Upper lobe of right lung (tissue), 1 donor: ENCODE measurements around the gene DCTN3. TPM values are rescaled to one million over a fixed set of nuclear protein-coding genes. Genes with fewer than 3 reads are reported as not detected.

Experiments used
- ATAC-seq: fragments of 200-7000 bp; cut with Tn5 transposase; one replicate; pipeline ENCODE4 v1.9.1; 2020; ENCODE audit warnings: mild to moderate bottlenecking, moderate library complexity
- DNase-seq: peaks from one replicate; pipeline ENCODE4 v3.0.0-alpha.2; 2020
- H3K27ac ChIP-seq: fragments of 200-600 bp; one replicate; pipeline ENCODE4 v1.8.0; 2022
- H3K27me3 ChIP-seq: fragments of 200-600 bp; one replicate; pipeline ENCODE4 v1.8.0; 2022; ENCODE audit warnings: mild to moderate bottlenecking
- H3K36me3 ChIP-seq: fragments of 200-600 bp; one replicate; pipeline ENCODE4 v1.8.0; 2022
- H3K4me1 ChIP-seq: fragments of 200-600 bp; one replicate; pipeline ENCODE4 v1.8.0; 2022
- H3K4me3 ChIP-seq: fragments of 200-600 bp; one replicate; pipeline ENCODE4 v1.8.0; 2022; ENCODE audit warnings: mild to moderate bottlenecking
- H3K9me3 ChIP-seq: fragments of 200-600 bp; one replicate; pipeline ENCODE4 v1.8.0; 2022
- CTCF ChIP-seq: fragments of 200-600 bp; IDR thresholded peaks from one replicate; pipeline ENCODE4 v1.8.0; 2022; ENCODE audit warnings: antibody characterized with exemption
- intact Hi-C: fragments of 100-400 bp; cut with DNase I; formaldehyde crosslinking; loops from one replicate; pipeline ENCODE4 v1.11.0; 2022
- total RNA-seq: library from RNA; stranded (reverse); fragmentation: NEBNext Ultra II Directional; extraction: Animal tissue kit (Norgen Biotek cat#: 25700); gene quantifications from one replicate; pipeline ENCODE4 v1.2.1, GENCODE V29; 2021
- donor health status: DM: no; HTN: yes; CAD: no; lungs with severe emphysema.

The DCTN3 gene
- total RNA-seq, 1 donor from 2014 or later: 59.3 TPM

DNA sequence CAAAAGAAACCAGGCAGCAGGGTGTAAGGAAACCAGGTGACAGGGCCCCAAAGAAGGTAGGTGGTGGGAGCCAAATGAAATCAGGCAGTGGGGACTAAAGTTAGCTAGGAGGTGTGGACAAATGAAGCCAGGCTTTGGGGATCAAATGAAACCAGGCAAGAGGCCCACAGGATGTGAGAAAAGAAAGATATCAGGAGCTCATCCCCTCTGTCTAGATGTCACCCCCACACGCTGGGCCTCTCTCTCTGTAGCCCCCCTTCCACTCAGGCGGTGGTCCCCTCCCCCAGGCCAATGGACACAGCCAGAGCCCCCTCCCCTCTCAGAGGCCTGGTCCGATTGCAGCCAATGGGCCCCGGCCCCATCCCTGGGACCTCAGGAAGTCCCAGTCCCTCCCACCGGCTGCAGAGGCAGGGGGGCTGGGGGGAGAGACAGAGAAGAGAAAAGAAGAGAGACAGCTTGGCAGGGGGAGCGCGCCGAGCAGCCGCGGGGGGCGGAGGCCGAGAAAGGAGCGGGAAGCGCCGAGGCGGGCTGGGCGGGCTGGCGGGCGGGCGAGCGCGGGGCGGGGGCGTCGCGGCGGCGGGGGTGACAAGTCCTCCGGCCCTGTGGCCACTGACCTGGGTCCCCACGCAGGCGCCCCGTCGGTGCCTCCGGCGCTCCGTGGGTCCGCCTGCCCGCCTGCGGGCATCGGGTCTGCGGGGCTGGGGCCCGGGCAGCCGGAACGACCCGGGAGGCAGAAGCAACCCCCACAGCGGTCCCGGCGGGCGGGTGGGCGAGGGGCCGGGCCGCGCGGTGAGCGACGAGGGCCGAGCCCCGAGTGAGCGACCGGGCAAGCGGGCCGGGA, 42.7 kb downstream of the DCTN3 start:
- no peak overlapping the region for H3K4me3 ChIP-seq

DNA sequence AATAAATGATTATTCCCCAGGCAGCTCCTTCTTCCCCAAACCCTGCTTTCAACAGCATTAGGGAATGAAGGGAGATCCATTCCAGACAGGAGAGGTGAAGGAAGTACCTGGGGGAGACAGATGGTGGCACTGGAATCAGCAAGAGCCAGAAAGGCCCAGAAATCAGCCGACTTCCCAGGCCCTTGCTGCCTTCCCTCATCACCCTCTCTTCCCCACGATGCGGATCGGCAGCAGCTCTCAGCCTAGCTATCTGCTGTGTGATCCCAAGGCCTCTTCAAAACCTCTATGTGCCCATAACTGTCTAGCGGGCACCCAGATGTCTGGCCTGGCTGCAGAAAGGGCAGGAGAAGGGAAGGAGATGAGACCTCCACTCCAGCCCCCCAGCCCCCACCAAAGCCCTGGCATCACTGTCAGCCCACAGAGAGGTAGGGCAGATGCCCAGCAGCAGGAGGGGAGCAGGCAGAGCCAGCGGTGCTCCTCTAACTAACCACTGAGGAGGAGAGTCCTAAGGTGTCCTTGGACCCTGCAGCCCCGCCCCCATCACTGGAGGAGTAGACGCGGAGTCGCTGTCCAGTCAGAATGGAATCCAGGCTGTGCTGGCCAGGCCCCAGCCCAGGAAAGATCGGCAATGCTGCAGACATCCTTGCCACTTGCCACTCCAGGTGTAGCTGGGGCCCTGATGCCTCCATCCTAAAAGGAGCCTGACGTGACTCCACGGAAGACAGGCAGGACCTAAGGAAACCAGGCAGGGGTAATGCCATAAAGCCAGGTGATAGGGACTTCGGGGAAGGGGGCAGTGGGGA, 43.5 kb downstream of the DCTN3 start:
- Histone ChIP-seq H3K27ac (no peak overlapping the region), H3K4me1 (no peaks in the 10 kb centered on the region), H3K27me3 (peaks cover 57% of the 10 kb centered on the region), H3K4me3 (no peak overlapping the region), H3K36me3 (no peaks in the 10 kb centered on the region), H3K9me3 (no peaks in the 10 kb centered on the region)
- ATAC-seq: no peak
- intact Hi-C loops: no loop called here
- DNase-seq: no peak
- TF ChIP-seq CTCF: no peak

More for the DNA sequence above, 42.7 kb downstream of the DCTN3 start:
- Histone ChIP-seq H3K9me3 (no peaks in the 10 kb centered on the region), H3K27me3 (peaks cover 64% of the 10 kb centered on the region), H3K4me1 (no peaks in the 10 kb centered on the region), H3K27ac (no peak overlapping the region), H3K36me3 (no peaks in the 10 kb centered on the region)
- no peak for TF ChIP-seq CTCF
- DNase-seq (no peak), ATAC-seq (no peak)
- intact Hi-C loops: no loop called here

GRCh38 chr9:34575862-34576596, 44.3 kb downstream of the DCTN3 start:
- no peak for TF ChIP-seq CTCF
- Histone ChIP-seq H3K36me3 (no peaks in the 10 kb centered on the region), H3K4me1 (no peaks in the 10 kb centered on the region), H3K4me3 (no peak overlapping the region), H3K27me3 (peaks cover 51% of the 10 kb centered on the region), H3K27ac (no peak overlapping the region), H3K9me3 (no peaks in the 10 kb centered on the region)
- ATAC-seq: peak; percentile 4
- no peak for DNase-seq
- intact Hi-C loops: no loop called here

GRCh38 chr9:34575241-34575640, 45.1 kb downstream of the DCTN3 start:
- H3K27ac ChIP-seq: no peak overlapping the region
- no peaks in the 10 kb centered on the region for H3K9me3 ChIP-seq
- peaks cover 45% of the 10 kb centered on the region for H3K27me3 ChIP-seq
- ATAC-seq (no peak), DNase-seq (no peak)
- no peak overlapping the region for H3K4me3 ChIP-seq
- no peak for TF ChIP-seq CTCF
- no peaks in the 10 kb centered on the region for H3K4me1 ChIP-seq
- H3K36me3 ChIP-seq: no peaks in the 10 kb centered on the region
- intact Hi-C loops: no loop called here

DNA sequence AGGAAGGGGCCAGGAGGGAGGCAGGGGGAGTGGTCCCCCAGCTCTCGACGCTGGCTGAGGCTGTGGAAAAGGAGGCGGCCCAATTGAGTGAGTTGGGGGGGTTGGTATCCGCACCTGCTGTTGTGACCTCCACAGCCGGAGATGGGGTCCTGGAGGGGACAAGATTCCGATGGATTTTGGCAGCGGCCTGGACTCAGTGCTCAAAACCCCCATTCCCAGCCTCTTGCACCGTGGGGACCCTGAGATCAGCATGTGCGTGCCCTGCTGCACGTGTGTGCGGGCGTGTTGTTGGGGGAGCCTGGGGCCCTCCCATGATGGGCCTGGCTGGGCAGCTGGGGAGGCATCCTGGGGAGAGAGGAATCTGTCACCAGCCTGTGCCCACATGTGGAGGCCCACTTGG, 45.7 kb downstream of the DCTN3 start:
- Histone ChIP-seq H3K27me3 (peaks cover 39% of the 10 kb centered on the region), H3K36me3 (no peaks in the 10 kb centered on the region), H3K4me3 (no peak overlapping the region), H3K4me1 (no peaks in the 10 kb centered on the region), H3K27ac (no peak overlapping the region), H3K9me3 (no peaks in the 10 kb centered on the region)
- intact Hi-C loops: no loop called here
- DNase-seq (no peak), ATAC-seq (no peak)
- no peak for TF ChIP-seq CTCF
